GM18526 (cell line): ENCODE results near the gene YTHDF1.

Experiments
- POLR2A ChIP-seq: IDR thresholded peaks from 3 replicates; pipeline ENCODE4 v1.6.1; 2011; ENCODE audit not compliant: insufficient read length; ENCODE audit errors: extremely low read depth

The YTHDF1 gene

GRCh38 chr20:63253438-63254231 is 37.7 kb upstream of the YTHDF1 start:
- TF ChIP-seq POLR2A: no peak

GRCh38 chr20:63253065-63253437 is 37.1 kb upstream of the YTHDF1 start:
- no peak for TF ChIP-seq POLR2A

- no peak for TF ChIP-seq POLR2A
These were observed 36.4 kb upstream of the YTHDF1 start for GRCh38 chr20:63252284-63252711.

GRCh38 chr20:63249891-63250290 is 34.0 kb upstream of the YTHDF1 start:
- no peak for TF ChIP-seq POLR2A

- TF ChIP-seq POLR2A: no peak
These were observed 33.1 kb upstream of the YTHDF1 start for GRCh38 chr20:63248835-63249591.

- no peak for TF ChIP-seq POLR2A
These were observed 31.8 kb upstream of the YTHDF1 start for GRCh38 chr20:63247671-63248228.

- TF ChIP-seq POLR2A: no peak
These were observed 30.8 kb upstream of the YTHDF1 start for GRCh38 chr20:63246490-63247288.

GRCh38 chr20:63244468-63244867 is 28.5 kb upstream of the YTHDF1 start:
- no peak for TF ChIP-seq POLR2A

- TF ChIP-seq POLR2A: no peak
These were observed 27.8 kb upstream of the YTHDF1 start for GRCh38 chr20:63243604-63244247.

GRCh38 chr20:63242736-63243135 is 26.8 kb upstream of the YTHDF1 start:
- no peak for TF ChIP-seq POLR2A

- TF ChIP-seq POLR2A: no peak
These were observed 25.3 kb upstream of the YTHDF1 start for GRCh38 chr20:63241272-63241671.

GRCh38 chr20:63240004-63240403 is 24.1 kb upstream of the YTHDF1 start:
- no peak for TF ChIP-seq POLR2A

GRCh38 chr20:63239431-63239830 is 23.5 kb upstream of the YTHDF1 start:
- no peak for TF ChIP-seq POLR2A

GRCh38 chr20:63238514-63239125 is 22.7 kb upstream of the YTHDF1 start:
- TF ChIP-seq POLR2A: no peak
